A673 (cell line): Measurements from ENCODE around the gene SLC28A1.

Experiments
- EZH2 ChIP-seq: fragments of 200-600 bp; sonication (generic); IDR thresholded peaks from 2 replicates; pipeline ENCODE4 v1.6.1; 2017; ENCODE audit warnings: borderline replicate concordance, low read depth, mild to moderate bottlenecking, mixed read lengths, antibody characterized with exemption, low read length; ENCODE audit not compliant: poor library complexity, severe bottlenecking
- TF ChIP-seq, protein P1 (sequence below): fragments of 300-800, 200-600 bp; sonication (generic); conservative IDR thresholded peaks from 2 replicates; pipeline ENCODE4 v1.5.1; 2017; ENCODE audit warnings: low read depth, mild to moderate bottlenecking, antibody characterized with exemption, low read length, moderate library complexity, mixed read lengths

DNA sequence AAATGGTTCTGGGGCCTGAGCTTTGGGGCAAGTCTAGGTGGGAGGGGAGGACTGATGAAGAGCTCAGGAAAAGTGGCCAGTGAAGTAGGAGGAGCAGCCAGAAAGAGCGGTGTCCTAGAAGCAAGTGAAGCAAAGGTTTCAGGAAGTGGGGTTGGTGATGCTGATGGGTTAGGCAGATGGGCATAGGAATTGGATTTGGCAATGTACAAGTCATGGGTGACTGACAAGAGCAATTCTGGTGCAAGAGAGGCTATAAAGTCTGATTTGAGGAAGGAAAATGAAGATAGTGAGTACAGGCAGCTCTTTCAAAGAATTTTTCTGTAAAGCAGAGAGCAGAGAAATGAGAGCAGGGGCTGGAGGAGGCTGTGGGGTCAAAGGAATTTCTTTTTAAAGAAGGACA is 47.6 kb upstream of the SLC28A1 start:
- TF ChIP-seq, protein P1, sequence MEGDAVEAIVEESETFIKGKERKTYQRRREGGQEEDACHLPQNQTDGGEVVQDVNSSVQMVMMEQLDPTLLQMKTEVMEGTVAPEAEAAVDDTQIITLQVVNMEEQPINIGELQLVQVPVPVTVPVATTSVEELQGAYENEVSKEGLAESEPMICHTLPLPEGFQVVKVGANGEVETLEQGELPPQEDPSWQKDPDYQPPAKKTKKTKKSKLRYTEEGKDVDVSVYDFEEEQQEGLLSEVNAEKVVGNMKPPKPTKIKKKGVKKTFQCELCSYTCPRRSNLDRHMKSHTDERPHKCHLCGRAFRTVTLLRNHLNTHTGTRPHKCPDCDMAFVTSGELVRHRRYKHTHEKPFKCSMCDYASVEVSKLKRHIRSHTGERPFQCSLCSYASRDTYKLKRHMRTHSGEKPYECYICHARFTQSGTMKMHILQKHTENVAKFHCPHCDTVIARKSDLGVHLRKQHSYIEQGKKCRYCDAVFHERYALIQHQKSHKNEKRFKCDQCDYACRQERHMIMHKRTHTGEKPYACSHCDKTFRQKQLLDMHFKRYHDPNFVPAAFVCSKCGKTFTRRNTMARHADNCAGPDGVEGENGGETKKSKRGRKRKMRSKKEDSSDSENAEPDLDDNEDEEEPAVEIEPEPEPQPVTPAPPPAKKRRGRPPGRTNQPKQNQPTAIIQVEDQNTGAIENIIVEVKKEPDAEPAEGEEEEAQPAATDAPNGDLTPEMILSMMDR = no peak
- TF ChIP-seq EZH2 = no peak
